Measurements from ENCODE around the gene PLAGL2. TPM values are rescaled to one million over a fixed set of nuclear protein-coding genes. Genes with fewer than 3 reads are reported as not detected.

Gene PLAGL2
- total and polyA plus RNA-seq, 2 donors (not counting 1 experiment from before 2014, with no cell fraction given), result 1.6 to 2.3 TPM

DNA sequence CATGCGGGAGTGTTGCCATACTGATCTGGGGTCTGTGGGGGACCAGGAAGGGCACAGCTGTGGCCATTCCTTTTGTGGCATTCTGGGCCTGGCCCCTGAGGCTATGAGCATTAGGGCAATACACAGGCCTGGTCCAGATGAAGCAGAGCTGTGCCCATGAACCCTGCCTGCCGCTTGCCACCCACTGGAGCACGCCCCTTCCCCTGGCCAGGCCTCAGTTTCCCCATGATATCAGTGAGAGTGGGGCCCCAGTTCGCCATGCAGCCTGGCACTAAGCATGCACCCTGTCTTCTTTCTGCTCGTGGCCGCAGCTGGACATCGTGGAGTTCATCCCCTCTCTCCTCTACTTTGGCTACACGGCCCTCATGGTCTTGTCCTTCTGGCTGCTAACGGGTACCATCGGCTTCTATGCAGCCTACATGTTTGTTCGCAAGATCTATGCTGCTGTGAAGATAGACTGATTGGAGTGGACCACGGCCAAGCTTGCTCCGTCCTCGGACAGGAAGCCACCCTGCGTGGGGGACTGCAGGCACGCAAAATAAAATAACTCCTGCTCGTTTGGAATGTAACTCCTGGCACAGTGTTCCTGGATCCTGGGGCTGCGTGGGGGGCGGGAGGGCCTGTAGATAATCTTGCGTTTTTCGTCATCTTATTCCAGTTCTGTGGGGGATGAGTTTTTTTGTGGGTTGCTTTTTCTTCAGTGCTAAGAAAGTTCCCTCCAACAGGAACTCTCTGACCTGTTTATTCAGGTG, 42.4 kb downstream of the PLAGL2 start:
- H3K27me3 ChIP-seq (ENCODE audit: control insufficient read depth, insufficient read depth, low read length), result no peaks in the 10 kb centered on the region
- no peak overlapping the region for H3K27ac ChIP-seq (ENCODE audit: insufficient read depth, low read length)
- DNase-seq (ENCODE audit: low read depth in 2 of 2), result no peak
- no peaks in the 10 kb centered on the region for H3K4me1 ChIP-seq (ENCODE audit: control insufficient read depth, extremely low read depth, insufficient read depth, low read length)
- H3K36me3 ChIP-seq (ENCODE audit: control insufficient read depth, insufficient read depth, low read length), result peaks cover 15% of the 10 kb centered on the region
- no peak overlapping the region for H2AFZ ChIP-seq (ENCODE audit: low read length)
- no peak overlapping the region for H3K4me3 ChIP-seq (replicated peaks in 1 of 4; ENCODE audit: control extremely low read depth in 1 of 4, insufficient read depth in 1 of 4, low read depth in 3 of 4, low read length in 4 of 4)
- no peaks in the 10 kb centered on the region for H3K79me2 ChIP-seq (ENCODE audit: control insufficient read depth, insufficient read depth, low read length)
- no peak overlapping the region for H3K9ac ChIP-seq (ENCODE audit: insufficient read depth, low read length)
- no peaks in the 10 kb centered on the region for H4K20me1 ChIP-seq (ENCODE audit: control insufficient read depth, extremely low read depth, insufficient read depth, low read length)
- H3K9me3 ChIP-seq (ENCODE audit: control insufficient read depth, insufficient read depth, low read depth, low read length), result no peaks in the 10 kb centered on the region
- no peak overlapping the region for H3K4me2 ChIP-seq (ENCODE audit: extremely low read depth, insufficient read depth, low read length)
- TF ChIP-seq EZH2 (IDR thresholded peaks at IDR 0.05; ENCODE audit: low read length, missing control alignments), result no peak
- TF ChIP-seq, protein P1, sequence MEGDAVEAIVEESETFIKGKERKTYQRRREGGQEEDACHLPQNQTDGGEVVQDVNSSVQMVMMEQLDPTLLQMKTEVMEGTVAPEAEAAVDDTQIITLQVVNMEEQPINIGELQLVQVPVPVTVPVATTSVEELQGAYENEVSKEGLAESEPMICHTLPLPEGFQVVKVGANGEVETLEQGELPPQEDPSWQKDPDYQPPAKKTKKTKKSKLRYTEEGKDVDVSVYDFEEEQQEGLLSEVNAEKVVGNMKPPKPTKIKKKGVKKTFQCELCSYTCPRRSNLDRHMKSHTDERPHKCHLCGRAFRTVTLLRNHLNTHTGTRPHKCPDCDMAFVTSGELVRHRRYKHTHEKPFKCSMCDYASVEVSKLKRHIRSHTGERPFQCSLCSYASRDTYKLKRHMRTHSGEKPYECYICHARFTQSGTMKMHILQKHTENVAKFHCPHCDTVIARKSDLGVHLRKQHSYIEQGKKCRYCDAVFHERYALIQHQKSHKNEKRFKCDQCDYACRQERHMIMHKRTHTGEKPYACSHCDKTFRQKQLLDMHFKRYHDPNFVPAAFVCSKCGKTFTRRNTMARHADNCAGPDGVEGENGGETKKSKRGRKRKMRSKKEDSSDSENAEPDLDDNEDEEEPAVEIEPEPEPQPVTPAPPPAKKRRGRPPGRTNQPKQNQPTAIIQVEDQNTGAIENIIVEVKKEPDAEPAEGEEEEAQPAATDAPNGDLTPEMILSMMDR (conservative IDR thresholded peaks at IDR 0.05 in 1 of 2, IDR thresholded peaks at IDR 0.05 in 1 of 2; ENCODE audit: low read depth in 1 of 2, low read length in 2 of 2), result no peak

DNA sequence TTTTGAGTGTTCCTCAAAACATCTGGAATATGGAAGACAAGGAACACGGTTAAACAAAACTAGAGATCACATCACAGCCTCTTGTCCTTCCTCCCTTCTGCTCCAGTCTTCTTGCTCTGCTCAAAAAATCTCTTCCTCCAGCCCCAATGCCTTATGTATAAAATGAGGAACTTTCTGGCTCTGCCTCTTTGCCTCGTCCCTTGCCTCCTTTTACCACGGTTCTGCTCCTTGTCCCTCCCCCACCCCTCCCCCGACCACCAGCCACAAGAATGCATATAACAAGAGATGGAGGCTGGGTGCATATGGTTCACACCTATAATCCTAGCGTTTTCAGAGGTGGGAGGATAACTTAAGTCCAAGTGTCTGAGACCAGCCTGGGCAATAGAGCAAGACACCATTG, 43.6 kb downstream of the PLAGL2 start:
- Histone ChIP-seq H3K9me3 (ENCODE audit: control insufficient read depth, insufficient read depth, low read depth, low read length) (no peaks in the 10 kb centered on the region), H3K9ac (ENCODE audit: insufficient read depth, low read length) (no peak overlapping the region), H2AFZ (ENCODE audit: low read length) (no peak overlapping the region), H3K36me3 (ENCODE audit: control insufficient read depth, insufficient read depth, low read length) (peaks cover 18% of the 10 kb centered on the region), H3K27ac (ENCODE audit: insufficient read depth, low read length) (no peak overlapping the region), H3K79me2 (ENCODE audit: control insufficient read depth, insufficient read depth, low read length) (no peaks in the 10 kb centered on the region), H3K4me2 (ENCODE audit: extremely low read depth, insufficient read depth, low read length) (no peak overlapping the region), H3K27me3 (ENCODE audit: control insufficient read depth, insufficient read depth, low read length) (no peaks in the 10 kb centered on the region), H3K4me1 (ENCODE audit: control insufficient read depth, extremely low read depth, insufficient read depth, low read length) (no peaks in the 10 kb centered on the region), H3K4me3 (replicated peaks in 1 of 4; ENCODE audit: control extremely low read depth in 1 of 4, insufficient read depth in 1 of 4, low read depth in 3 of 4, low read length in 4 of 4) (no peak overlapping the region), H4K20me1 (ENCODE audit: control insufficient read depth, extremely low read depth, insufficient read depth, low read length) (no peaks in the 10 kb centered on the region)
- DNase-seq (ENCODE audit: low read depth in 2 of 2), result no peak
- TF ChIP-seq, protein P1 (conservative IDR thresholded peaks at IDR 0.05 in 1 of 2, IDR thresholded peaks at IDR 0.05 in 1 of 2; ENCODE audit: low read depth in 1 of 2, low read length in 2 of 2), result no peak
- TF ChIP-seq EZH2 (IDR thresholded peaks at IDR 0.05; ENCODE audit: low read length, missing control alignments), result no peak

DNA sequence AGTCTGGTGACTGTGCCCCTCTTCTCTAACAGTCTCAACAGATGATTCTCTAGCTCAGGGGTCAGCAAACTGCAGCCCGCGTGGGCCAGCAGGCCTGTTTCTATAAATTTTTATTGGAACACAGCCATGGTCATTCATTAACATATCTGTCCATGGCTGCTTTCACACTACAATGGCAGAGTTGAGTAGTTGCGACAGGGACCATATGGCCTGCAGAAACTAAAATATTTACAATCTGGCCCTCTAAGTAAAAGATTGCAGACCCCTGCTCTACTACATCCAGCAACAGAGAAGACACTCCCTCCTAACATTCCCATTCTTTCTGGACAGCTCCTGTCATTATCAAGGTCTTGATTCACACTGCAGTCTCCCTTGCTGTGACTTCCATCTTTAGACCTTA, 45.2 kb downstream of the PLAGL2 start:
- H2AFZ ChIP-seq (ENCODE audit: low read length), result no peak overlapping the region
- H3K9ac ChIP-seq (ENCODE audit: insufficient read depth, low read length), result no peak overlapping the region
- no peaks in the 10 kb centered on the region for H3K4me1 ChIP-seq (ENCODE audit: control insufficient read depth, extremely low read depth, insufficient read depth, low read length)
- no peak overlapping the region for H3K4me3 ChIP-seq (replicated peaks in 1 of 4; ENCODE audit: control extremely low read depth in 1 of 4, insufficient read depth in 1 of 4, low read depth in 3 of 4, low read length in 4 of 4)
- no peak for TF ChIP-seq EZH2 (IDR thresholded peaks at IDR 0.05; ENCODE audit: low read length, missing control alignments)
- TF ChIP-seq, protein P1 (conservative IDR thresholded peaks at IDR 0.05 in 1 of 2, IDR thresholded peaks at IDR 0.05 in 1 of 2; ENCODE audit: low read depth in 1 of 2, low read length in 2 of 2), result no peak
- H3K36me3 ChIP-seq (ENCODE audit: control insufficient read depth, insufficient read depth, low read length), result peaks cover 28% of the 10 kb centered on the region
- H3K27me3 ChIP-seq (ENCODE audit: control insufficient read depth, insufficient read depth, low read length), result no peaks in the 10 kb centered on the region
- H3K27ac ChIP-seq (ENCODE audit: insufficient read depth, low read length), result no peak overlapping the region
- DNase-seq (ENCODE audit: low read depth in 2 of 2), result no peak
- no peak overlapping the region for H3K4me2 ChIP-seq (ENCODE audit: extremely low read depth, insufficient read depth, low read length)
- no peaks in the 10 kb centered on the region for H3K9me3 ChIP-seq (ENCODE audit: control insufficient read depth, insufficient read depth, low read depth, low read length)
- H4K20me1 ChIP-seq (ENCODE audit: control insufficient read depth, extremely low read depth, insufficient read depth, low read length), result no peaks in the 10 kb centered on the region
- H3K79me2 ChIP-seq (ENCODE audit: control insufficient read depth, insufficient read depth, low read length), result no peaks in the 10 kb centered on the region

Data from fibroblast of lung (primary cell).